Right lobe of liver (tissue), 4 donors: ENCODE measurements around the gene PLGRKT.

Experiments
- CTCF ChIP-seq, 4 donors: fragments of 200-600 bp in 3 of 4; fragments of 450-650 bp in 1 of 4; IDR thresholded peaks; one replicate each; pipeline versions ENCODE4 v1.5.1 to v1.8.0; 2016 to 2022; ENCODE audit warnings: antibody characterized with exemption in 4 of 4, mild to moderate bottlenecking in 2 of 4
- POLR2A ChIP-seq: fragments of 450-650 bp; IDR thresholded peaks from one replicate; pipeline ENCODE4 v1.6.1; 2017; ENCODE audit warnings: antibody characterized with exemption, mild to moderate bottlenecking
- donor health status: DM: no; HTN: no; CAD: no.
- donor health status: DM: no; HTN: no; CAD: no.
- donor health status: DM: no; HTN: yes; CAD: no.

GRCh38 chr9:5453673-5454072 lies 15.9 kb upstream of the PLGRKT start:
- TF ChIP-seq CTCF (IDR thresholded peaks at IDR 0.05): no peak
- TF ChIP-seq POLR2A: no peak
